Activated T-cell treated with anti-CD3 and anti-CD28 coated beads, Interleukin-2, amount 50 U/mL, for 1 hour (primary cell): ENCODE measurements around the gene DTX3L.
"Not testable (repeated sequence)": the region's sequence is repeated elsewhere in the genome, so short reads cannot be mapped to it uniquely, and the experiment has no call there.

ENCODE experiments used
- DNase-seq: peaks from one replicate; pipeline ENCODE4 v3.0.0-alpha.2; 2020

The DTX3L gene

DNA sequence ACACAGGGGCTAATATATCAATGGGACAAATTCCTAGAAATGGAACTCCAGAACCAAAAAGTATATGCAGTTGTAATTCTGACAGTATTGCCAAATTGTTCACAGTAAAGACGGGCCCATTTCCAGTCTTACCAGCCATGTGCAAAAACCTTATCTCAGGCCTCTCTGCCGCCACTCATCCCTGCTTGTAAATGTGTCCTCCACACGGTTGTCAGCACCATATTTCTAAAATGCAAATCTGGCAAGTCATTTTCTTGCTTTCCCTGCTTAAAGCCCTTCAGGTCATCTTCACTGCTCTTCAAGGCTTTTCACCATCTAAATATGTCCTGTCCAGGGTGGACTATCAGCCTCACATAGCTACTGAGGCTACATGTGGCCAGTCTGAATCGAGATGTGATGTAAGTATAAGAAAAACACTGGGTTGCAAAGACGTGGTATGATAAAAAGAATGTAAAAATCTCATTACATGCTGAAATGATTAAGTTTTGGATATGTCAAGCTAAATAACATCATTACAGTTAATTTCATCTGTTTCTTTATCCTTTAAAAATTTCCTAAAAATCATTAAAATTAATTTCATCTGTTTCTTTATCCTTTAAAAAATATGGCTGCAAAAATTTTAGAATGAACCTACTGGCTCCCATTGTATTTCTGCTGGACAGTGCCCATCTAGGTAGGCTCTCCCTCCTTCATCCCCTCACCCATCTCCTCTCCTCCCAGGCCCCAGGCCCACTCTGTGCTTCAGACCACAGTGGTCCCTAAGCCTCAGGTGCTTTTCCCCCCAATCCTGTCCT is 1.0 kb upstream of the DTX3L start:
- no peak for DNase-seq

DNA sequence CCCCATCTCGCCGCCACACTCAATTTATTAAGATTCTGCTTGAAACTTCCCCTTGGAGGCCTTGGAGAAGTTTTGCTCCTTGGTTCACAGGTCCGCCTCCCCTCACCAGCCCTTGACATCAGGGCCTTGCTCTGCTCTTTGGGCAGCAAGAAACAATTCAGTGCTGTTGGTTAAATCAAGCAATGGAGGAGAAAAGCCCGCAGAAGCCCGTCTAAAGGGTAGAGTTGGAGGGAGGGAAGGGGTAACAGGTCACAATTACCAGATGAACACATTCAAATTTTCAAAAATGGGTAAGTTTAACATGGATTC is 467 bp upstream of the DTX3L start:
- DNase-seq: no peak

DNA sequence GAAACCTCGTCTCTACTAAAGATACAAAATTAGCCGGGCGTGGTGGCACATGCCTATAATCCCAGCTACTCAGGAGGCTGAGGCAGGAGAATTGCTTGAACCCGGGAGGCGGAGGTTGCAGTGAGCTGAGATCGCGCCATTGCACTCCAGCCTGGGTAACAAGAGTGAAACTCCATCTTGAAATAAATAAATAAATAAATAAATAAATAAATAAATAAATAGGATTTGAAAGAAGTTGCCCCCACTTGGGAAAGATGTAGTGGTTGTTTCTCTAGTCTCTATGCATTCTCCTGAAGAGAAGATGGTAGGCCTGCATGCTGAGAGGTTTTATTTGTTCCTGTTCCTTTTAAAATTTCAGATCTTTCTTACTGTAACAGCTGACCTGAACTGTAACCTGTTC is 4.0 kb downstream of the DTX3L start:
- not testable (repeated sequence) for DNase-seq

DNA sequence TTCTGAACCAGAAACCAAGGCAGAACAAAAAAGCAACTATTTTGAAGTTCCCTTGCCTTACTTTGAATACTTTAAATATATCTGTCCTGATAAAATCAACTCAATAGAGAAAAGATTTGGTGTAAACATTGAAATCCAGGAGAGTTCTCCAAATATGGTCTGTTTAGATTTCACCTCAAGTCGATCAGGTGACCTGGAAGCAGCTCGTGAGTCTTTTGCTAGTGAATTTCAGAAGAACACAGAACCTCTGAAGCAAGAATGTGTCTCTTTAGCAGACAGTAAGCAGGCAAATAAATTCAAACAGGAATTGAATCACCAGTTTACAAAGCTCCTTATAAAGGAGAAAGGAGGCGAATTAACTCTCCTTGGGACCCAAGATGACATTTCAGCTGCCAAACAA is 4.6 kb downstream of the DTX3L start:
- DNase-seq: no peak

DNA sequence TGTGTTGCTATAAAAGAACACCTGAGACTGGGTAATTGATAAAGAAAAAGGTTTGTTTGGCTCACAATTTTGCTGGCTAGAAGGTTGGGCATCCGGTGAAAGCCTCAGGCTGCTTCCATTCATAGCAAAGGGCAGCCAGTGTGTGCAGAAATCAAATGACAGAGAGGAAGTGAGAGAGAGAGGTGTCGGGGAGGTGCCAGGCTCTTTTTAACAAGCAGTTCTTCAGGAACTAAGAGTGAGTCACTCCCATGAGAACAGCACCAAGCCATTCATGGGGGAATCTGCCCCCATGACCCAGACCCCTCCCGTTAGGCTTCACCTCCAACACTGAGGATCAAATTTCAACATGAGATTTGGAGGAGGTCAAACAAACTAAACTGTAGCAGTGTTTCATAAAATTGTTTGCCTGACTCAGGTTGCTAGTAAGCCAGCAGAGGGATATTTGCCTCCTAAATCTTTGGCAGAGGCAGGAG is 8.8 kb downstream of the DTX3L start:
- DNase-seq: no peak

DNA sequence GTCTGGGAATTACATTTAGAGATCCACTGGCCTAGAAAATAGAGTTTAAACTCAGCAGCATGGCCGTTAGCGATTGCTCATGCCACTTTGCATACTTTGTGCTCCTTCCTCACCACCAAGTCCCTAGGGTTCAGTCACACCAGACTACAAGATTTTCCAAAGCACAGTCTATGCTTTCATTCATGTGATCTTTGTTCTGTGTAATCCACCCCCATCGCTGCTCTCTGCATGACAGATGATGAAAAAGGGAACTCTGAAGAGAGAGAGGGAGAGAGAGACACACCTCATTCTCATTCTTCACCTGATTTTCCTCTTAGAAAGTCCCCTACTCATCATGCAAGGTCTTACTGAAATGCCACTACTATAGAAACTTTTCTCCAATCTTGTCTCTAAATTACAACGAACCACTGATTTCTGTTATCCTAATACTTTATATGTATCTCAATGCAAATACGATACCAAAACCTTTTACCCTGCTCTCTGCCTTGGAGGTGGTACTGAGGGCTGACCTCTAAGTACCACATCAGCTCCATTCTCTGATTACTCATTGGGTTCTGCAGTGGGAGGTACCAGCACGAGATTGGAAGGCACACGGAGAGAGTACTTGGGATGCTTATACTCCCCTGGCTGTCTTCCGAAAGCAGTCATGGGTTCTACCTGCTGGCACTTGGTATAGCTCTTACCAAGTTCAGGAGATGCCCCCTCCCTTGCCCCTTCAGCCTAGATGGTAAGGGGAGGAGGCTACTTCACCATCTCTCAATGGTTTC is 12.2 kb downstream of the DTX3L start:
- DNase-seq: no peak

DNA sequence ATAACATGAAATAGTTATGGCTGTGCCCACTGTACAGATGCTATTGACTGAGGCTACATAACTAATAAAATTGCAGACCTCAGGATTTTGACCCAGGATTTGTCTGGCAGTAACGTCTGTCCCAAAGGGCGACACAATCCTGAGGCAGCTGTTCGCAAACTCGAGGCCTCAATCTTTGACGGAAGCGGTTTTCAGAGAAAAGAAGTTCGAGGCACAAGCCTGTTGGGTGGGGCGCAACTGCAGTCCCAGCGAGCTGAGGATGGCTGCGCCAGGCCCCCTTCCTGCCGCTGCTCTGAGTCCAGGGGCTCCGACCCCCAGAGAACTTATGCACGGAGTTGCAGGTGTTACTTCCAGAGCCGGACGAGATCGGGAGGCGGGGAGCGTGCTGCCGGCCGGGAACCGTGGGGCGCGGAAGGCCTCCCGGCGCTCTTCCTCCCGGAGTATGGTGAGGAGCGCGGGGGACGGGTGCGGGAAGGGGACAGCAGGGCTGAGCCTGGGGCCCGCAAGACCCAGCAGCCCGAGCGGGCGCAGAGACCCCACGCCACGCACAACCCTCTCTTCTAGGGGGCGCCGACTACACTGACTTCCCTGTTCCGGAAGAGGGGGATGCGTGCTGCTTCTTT is 13.4 kb downstream of the DTX3L start, which contains the start of gene PARP15:
TSS of gene PARP15 (plus strand) at position 242 of the 623 bp plus-strand sequence. CDS start at position 260, 18 bp downstream.
- peak; percentile 52 for DNase-seq

DNA sequence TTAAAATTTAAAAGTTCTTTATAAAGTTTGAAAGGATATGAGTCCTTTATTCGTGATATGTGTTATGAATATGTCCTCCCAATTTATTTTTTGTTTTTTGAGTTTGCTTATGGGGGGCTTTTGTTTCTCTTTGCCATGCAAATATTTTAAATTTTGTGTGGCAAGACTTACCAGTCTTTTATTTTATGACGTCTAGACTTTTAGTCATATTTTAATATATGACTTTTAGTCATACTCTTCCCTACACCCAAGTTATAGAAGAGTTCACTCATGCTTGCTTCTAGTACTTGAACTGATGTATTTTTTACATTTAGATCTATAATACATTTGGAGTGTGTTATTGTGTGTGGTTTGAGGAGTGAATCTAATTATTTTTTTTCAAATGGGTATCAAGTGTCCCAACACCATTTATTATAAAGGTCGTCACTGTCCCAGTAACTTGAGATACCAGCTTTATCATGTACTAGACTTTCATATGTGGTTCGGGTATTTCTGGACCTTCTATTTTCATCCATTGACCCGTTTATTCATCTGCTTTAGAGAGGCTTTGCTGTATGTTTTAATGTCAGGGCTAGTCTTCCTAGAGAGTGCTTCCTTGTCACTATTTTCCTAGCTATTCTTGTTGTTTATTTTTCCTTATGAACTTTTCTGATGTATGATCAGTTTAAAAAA is 14.1 kb downstream of the DTX3L start:
- DNase-seq: no peak

DNA sequence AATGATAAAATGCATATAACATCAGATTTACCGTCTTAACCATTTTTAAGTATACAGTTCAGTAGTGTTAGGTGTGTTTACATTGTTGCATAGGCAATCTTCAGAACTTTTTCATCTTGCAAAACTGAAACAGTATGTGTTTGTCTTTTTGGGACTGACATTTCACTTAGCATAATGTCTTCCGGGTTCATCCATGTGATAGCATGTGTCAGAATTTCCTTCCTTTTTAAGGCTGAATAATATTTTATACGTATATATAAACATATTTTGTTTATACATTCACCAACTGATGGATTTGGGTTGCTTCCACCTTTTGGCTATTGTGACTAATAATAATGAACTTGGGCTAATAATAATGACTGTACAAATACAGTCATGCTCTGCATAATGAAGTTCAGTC is 16.3 kb downstream of the DTX3L start:
- no peak for DNase-seq

DNA sequence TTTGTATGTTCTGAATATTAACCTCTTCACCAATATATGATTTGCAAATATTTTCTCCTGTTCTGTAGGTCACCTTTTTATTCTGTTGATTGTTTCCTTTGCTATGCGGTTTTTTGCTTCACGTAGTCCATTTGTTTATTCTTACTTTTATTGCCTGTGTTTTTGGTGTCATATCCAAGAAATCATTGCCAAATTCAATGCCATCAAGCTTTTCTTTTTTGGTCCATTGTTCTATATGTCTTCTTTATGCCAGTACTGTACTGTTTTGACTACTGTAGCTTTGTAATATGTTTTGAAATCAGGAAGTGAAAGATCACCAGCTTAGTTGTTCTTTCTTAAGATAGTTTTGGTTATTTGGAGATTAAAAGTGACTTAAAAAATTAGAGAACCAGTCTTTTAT is 17.5 kb downstream of the DTX3L start:
- no peak for DNase-seq

DNA sequence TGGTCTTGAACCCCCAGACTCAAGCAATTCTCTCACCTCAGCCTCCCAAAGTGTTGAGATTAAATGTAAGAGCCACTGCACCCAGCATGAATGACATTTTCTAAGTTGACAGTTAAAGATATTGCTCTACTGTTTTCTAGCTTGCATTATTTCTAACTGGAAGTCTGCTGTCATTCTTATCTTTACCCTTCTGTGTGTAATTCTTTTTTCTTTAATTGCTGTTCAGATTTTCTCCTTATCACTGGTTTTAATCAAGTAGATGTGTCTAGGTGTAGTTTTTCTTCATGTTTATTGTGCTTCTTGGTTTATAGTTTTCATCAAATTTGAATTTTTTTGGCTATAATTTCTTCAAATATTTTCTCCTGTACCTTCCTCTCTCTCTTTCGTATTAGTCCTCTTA is 18.3 kb downstream of the DTX3L start:
- no peak for DNase-seq

DNA sequence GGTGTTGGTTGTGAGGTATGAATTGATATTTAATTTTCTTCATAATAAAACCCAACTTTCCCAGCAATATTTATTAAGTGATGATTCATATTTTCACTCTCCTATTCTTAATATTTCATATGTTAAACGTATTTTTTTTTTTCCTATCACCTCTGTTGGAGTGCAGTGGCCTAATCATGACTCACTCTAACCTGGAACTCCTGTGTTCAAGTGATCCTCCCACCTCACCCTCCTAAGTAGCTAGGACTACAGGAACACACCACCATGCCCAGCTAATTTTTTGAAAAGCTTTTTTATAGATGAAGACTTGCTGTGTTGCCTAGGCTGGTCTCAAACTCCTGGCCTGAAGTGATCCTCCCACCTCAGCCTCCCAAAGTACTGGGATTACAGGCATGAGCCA is 22.0 kb downstream of the DTX3L start:
- DNase-seq: no peak

DNA sequence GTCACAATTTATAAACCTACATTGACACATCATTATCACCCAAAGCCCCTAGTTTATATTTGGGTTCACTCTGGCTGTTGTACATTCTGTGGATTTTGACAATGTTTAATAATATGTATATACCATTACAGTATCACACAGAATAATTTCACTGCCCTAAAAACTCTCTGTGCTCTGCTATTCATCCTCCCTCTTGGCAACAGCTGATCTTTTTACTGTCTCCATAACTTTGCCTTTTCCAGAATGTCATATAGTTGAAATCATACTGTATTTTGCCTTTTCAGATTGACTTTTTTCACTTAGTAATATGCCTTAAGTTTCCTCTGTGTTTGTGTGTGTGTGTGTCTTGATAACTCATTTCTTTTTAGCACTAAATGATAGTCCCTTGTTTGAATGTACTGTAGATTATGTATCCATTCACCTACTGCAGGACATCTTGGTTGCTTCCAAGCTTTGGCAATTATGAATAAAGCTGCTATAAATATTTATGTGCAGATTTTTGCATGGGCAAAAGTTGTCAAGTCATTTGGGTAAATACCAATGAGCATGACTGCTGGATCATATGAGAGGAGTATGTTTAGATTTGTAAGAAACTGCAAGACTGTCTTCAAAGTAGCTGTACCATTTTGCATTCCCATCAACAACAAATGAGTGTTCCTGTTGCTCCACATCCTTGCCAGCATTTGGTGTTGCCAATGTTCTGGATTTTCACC is 22.8 kb downstream of the DTX3L start:
- no peak for DNase-seq

DNA sequence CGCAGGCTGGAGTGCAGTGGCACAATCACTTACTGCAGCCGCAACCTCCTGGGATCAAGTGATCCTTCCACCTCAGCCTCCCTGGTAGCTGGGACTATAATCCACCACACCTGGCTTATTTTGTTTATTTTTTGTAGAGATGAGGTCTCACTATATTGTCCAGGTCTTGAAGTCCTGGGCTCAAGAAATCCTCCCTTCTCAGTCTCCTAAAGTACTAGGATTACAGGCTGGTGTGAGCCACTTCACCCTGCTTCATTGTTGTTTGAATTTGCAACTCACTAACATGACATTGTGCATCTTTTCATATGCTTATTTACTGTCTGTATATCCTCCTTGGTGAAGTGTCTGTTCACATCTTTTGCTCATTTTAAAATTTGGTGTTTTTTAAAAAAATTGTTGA is 23.4 kb downstream of the DTX3L start:
- DNase-seq: no peak

DNA sequence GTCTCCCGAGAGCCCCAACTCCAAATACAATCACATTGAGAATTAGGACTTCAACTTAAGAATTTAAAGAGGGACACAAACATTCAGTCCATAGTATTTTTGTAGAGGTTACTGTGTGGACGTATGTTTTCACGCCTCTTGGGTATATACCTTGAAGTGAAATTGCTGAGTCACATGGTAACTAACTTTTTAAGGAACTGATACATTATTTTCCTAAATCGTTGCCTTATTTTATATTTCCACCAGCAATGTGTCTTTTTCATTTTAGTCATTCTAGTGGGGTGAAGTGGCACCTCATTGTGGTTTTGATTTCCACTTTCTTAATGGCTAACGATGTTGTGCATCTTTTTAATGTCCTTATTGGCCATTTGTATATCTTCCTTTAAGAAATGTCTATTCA is 25.2 kb downstream of the DTX3L start:
- DNase-seq: no peak

DNA sequence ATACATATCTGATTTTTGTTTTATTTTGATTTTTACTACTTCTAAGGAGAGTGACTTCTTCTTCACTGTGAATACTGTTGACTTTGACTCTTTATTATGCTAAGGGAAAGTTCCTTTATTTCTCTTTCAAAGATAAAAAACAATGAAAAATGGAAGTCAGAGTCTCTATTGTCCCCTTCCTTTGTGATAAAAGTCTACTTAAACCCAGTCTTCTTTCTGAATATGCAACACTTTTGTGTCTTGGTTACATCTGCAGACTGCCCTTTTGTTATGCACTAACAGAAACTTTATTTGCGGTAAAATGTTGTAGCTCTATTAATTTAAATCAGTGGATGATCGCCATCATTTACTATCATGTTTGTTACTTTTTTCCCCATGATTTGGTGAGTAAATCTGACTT is 26.5 kb downstream of the DTX3L start:
- DNase-seq: no peak

DNA sequence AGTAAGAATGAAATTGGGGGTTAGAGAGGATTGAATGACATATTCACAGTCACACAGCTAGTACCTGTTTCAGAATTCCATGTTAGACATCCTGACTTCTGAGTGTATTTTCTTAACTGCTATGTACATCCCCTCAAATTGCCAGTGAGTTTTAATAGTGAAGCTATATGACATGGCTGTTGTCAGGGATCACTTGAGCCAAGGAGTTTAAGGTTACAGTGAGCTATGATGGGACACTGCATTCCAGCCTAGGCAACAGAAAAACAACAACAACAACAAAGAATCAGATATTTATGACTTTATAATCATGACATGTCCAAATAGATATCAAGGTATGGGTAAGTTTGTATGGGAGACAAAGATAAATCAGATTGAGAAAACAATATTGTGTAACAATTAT is 29.9 kb downstream of the DTX3L start:
- DNase-seq: no peak

DNA sequence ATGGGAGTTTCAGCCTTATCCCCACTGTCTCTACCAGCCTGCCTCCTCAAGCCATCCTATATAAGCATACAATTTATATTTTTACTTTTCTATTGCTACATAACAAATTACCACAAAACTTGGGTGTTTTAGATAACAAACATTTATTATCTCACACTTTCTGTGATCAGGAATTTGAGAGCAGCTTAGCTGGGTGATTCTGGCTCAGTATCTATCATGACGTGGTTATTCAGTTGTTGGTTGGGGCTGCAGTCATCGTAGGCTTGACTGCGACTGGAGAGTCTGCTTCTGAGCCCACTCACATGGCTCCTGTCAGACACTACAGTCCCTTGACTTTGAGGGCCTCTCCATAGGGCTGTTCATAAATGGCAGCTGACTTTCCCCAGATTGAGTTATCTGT is 34.0 kb downstream of the DTX3L start:
- DNase-seq: no peak

DNA sequence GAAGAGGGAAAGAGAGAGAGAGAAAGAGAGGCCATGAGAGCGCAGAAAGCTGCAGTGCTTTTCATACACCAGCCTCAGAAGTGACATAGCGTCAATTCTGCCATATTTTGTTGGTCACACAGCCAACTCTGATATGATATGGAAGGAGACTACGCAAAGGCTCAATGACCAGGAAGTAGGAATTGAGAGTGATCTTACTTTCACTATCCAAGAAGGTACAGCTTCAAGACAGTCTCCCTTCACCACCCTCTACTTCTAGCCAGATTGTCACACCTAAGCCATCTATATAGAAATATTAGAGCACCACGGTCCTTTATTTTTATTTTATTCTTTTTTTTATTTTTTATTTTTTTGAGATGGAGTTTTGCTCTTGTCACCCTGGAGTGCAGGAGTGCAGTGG is 34.4 kb downstream of the DTX3L start:
- no peak for DNase-seq

DNA sequence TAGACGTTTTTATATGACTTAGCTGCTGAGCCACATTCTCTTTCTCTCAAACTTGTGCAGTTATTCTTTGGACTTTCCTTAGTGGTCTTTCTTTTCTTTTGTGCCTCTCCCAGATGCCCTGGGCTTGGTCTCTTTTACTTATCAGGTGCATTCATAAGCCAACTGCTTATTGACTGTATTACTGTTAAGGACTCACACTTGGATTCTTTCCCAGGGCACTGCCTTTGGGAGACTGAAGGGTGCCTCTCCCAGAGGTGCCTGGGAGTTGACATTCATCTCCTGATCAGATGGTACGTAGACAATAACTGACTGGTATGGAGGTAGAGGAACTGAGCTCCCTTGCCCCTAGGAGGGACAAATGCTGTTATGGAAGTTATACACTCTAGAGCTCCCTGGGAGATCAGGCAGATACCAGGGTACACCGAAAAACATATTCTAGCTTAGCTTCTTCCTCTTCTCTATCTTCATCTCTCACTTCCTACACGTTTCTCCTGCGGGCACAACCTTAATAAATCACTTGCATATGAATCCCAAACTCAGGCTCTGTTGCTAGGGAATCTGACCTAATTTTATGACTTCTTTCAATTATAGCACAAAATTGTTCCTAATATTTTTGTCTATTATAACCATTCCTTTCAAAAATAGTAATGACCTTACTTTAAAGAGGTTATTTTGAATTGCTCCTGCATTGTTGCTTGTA is 38.0 kb downstream of the DTX3L start:
- no peak for DNase-seq

DNA sequence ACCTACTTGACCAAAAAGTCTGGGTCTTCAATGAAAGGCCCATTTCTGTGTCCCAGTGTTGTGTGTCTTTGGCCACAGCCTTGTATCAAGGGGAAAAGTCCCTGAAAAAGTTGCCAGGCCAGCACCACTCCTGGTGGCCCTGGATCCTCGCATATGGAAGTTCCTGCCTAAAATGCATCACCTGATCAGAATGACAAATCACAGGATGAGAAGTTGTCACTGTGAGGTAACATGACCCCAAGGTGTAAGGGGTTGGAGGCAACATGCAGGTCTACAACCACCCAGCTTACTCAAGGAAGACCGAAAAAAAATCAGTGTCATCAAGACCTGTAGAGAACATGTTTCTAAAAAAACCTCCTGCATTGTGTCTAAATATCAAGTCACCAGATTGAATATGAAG is 38.9 kb downstream of the DTX3L start:
- DNase-seq: no peak

DNA sequence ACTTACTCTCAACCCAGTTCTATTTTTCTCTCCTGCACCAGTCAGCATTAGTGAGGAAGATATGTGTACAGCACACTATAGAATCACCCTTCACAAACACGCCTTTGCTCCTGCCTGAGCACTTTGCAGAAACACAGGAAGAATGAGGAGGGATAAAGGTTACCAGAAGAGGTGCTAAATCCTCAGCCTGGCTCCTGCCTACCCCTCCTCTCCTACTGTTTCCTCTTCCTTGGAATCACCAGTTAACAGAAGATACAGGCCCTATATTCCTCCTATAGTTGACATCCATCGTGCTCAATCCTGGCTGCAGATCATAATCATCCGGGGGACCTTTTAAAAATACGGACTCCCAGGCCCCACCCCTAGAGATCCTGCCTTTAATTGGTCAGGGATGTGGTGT is 42.2 kb downstream of the DTX3L start:
- no peak for DNase-seq
